Cardiac fibroblast (primary cell): ENCODE measurements around the gene YIPF6.
A peak's percentile ranks its signal among the peaks of the same experiment; 100 is the strongest.

Source experiments
- DNase-seq, 2 donors: peaks; one replicate each; pipeline versions ENCODE4 v3.0.0 to v3.0.0-alpha.2; 2010; ENCODE audit warnings: low read depth in 2 of 2
- H3K4me3 ChIP-seq, 2 donors: replicated peaks in 1 of 2; 1 replicate in 1 of 2; 2 replicates in 1 of 2; pipeline ENCODE4 v1.5.1; 2011; ENCODE audit warnings: low read depth in 2 of 2, low read length in 2 of 2, mild to moderate bottlenecking in 2 of 2, moderate library complexity in 1 of 2
- TF ChIP-seq, protein P1 (sequence below): IDR thresholded peaks from one replicate; pipeline ENCODE4 v1.5.1; 2011; ENCODE audit warnings: low read depth, mild to moderate bottlenecking, low read length, inconsistent platforms

YIPF6 gene

DNA sequence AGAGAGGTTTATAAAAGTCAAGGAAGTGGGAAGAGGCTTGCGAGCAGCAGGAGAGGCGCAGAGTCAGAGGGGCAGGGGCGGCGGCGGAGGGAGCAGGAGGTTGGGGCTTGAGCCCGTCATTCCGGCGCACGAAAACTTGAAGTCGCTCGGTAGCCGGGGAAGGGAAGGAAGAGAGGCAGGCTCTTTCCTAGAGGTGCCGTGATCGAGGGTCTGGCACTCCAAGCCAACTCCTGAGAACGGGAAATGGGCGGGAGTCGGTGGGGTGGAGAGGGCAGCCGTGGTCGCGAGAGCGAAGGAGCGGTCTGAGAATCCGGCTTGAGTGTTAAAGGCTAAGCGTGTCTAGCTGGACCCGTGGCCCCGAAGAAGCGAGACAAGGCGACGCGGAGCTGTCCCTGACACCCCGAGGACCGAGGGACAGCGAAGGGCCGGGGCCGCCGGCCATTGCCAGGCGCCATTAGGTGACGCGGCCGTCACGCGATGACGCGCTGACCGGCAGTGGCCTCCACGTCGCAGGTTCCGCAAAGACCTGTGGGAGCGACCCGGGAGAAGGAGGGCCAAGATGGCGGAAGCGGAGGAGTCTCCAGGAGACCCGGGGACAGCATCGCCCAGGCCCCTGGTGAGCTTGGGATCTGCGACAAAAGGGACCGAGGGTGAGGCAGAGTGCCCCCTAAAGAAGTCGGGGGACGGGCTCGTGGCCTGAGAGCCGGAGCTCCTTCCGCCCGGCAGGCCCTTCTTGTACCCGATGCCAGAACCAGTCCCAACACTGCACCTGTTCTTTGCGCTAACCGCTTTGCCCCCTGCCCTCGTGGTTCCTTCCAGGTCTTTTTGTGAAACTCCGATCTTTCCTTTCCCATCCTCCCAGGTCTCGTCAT, at the start of gene YIPF6:
YIPF6 (plus strand) TSS at position 544 of the 872 bp plus-strand sequence; CDS start at position 560, 16 bp downstream.
- peak within 1 kb of the TSS; percentile 70 to 75 for H3K4me3 ChIP-seq
- TF ChIP-seq, protein P1, sequence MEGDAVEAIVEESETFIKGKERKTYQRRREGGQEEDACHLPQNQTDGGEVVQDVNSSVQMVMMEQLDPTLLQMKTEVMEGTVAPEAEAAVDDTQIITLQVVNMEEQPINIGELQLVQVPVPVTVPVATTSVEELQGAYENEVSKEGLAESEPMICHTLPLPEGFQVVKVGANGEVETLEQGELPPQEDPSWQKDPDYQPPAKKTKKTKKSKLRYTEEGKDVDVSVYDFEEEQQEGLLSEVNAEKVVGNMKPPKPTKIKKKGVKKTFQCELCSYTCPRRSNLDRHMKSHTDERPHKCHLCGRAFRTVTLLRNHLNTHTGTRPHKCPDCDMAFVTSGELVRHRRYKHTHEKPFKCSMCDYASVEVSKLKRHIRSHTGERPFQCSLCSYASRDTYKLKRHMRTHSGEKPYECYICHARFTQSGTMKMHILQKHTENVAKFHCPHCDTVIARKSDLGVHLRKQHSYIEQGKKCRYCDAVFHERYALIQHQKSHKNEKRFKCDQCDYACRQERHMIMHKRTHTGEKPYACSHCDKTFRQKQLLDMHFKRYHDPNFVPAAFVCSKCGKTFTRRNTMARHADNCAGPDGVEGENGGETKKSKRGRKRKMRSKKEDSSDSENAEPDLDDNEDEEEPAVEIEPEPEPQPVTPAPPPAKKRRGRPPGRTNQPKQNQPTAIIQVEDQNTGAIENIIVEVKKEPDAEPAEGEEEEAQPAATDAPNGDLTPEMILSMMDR, result no peak
- peak; percentile 72 to 77 for DNase-seq

DNA sequence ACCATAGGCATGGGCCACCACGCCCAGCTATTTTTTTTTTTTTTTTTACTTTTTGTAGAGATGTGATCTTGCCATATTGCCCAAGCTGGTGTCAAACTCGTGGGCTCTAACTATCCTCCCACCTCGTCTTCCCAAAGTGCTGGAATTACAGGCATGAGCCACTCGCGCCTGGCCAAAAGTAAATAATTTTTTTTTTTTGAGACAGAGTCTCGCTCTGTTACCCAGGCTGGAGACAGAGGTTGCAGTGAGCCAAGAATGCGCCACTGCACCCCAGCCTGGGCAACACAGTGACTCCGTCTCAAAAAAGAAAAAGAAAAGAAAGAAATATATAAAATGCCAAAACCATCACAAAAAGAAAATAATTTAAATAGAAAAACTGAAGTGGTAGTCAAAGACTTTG, 47.1 kb upstream of the YIPF6 start:
- DNase-seq, result no peak
- TF ChIP-seq, protein P1, result no peak
- H3K4me3 ChIP-seq, result no peak overlapping the region

- TF ChIP-seq, protein P1, result no peak
These were observed 44.2 kb upstream of the YIPF6 start for GRCh38 chrX:68454476-68455150.

DNA sequence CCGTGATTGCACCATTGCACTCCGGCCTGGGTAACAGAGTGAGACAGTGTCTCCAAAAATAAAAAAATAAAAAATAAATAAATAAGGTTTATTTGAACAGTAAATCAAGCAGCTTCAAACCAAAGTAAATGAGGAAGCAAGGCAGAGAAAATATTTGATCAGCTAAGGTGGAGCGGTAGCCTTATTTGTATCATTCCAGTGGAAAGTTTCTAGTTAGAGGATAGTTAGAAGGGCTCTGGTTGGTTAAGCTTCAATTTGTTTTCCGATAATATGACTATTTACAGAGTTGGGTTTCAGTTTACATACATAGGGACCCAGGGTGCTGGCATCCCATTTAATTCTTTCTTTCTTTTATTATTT, 43.7 kb upstream of the YIPF6 start:
- no peak overlapping the region for H3K4me3 ChIP-seq
- DNase-seq, result no peak
- TF ChIP-seq, protein P1, result no peak

More at GRCh38 chrX:68454476-68455150, 44.2 kb upstream of the YIPF6 start:
- no peak overlapping the region for H3K4me3 ChIP-seq
- no peak for DNase-seq

- no peak for DNase-seq
- TF ChIP-seq, protein P1, result no peak
- H3K4me3 ChIP-seq, result no peak overlapping the region
These were observed 37.8 kb upstream of the YIPF6 start for GRCh38 chrX:68461093-68461492.

- H3K4me3 ChIP-seq, result no peak overlapping the region
- no peak for DNase-seq
- TF ChIP-seq, protein P1, result no peak
These were observed 37.3 kb upstream of the YIPF6 start for GRCh38 chrX:68461576-68461975.
